DND-41 (cell line): ENCODE data around the gene OGG1.

Source experiments
- ATAC-seq: fragments of 200-7000 bp; cut with Tn5 transposase; 3 replicates; pipeline ENCODE4 v1.9.1; 2021; ENCODE audit warnings: low read depth; ENCODE audit not compliant: insufficient read depth
- DNase-seq: peaks from one replicate; pipeline ENCODE4 v3.0.0-alpha.2; 2020
- H2AFZ ChIP-seq: 2 replicates; pipeline ENCODE4 v1.6.0; 2012; ENCODE audit warnings: low read depth, low read length
- H3K27ac ChIP-seq: 2 replicates; pipeline ENCODE4 v1.5.1; 2012; ENCODE audit warnings: low read length, inconsistent platforms
- H3K27me3 ChIP-seq: fragments of 200-600 bp; sonication (generic); 2 replicates; pipeline ENCODE4 v1.6.0; 2012; ENCODE audit warnings: low read length, mild to moderate bottlenecking, inconsistent platforms; ENCODE audit not compliant: insufficient read depth, poor library complexity
- H3K36me3 ChIP-seq: 2 replicates; pipeline ENCODE4 v1.5.1; 2012; ENCODE audit warnings: low read length, inconsistent platforms; ENCODE audit not compliant: insufficient read depth
- H3K4me1 ChIP-seq: 2 replicates; pipeline ENCODE4 v1.5.1; 2012; ENCODE audit warnings: mild to moderate bottlenecking, low read length; ENCODE audit not compliant: insufficient read depth
- H3K4me2 ChIP-seq: 2 replicates; pipeline ENCODE4 v1.6.0; 2012; ENCODE audit warnings: mild to moderate bottlenecking, moderate library complexity, low read length, inconsistent platforms; ENCODE audit not compliant: insufficient read depth
- H3K4me3 ChIP-seq, 2 experiments: fragments of 200-600 bp in 1 of 2; shearing (Covaris generic) in 1 of 2; 2 replicates each; pipeline ENCODE4 v1.5.1; 2012 to 2016; ENCODE audit warnings: inconsistent platforms in 2 of 2, low read length in 2 of 2, mild to moderate bottlenecking in 2 of 2, low read depth in 1 of 2, moderate library complexity in 1 of 2
- H3K79me2 ChIP-seq: 2 replicates; pipeline ENCODE4 v1.6.0; 2012; ENCODE audit warnings: low read length, inconsistent platforms; ENCODE audit not compliant: insufficient read depth
- H3K9ac ChIP-seq: 2 replicates; pipeline ENCODE4 v1.6.0; 2012; ENCODE audit warnings: low read depth, mild to moderate bottlenecking, inconsistent platforms, low read length, moderate library complexity
- H3K9me3 ChIP-seq: 2 replicates; pipeline ENCODE4 v1.5.1; 2012; ENCODE audit warnings: low read length, moderate library complexity, mild to moderate bottlenecking, inconsistent platforms; ENCODE audit not compliant: insufficient read depth, severe bottlenecking
- H4K20me1 ChIP-seq: 2 replicates; pipeline ENCODE4 v1.6.0; 2012; ENCODE audit warnings: low read length; ENCODE audit not compliant: insufficient read depth
- EZH2 ChIP-seq: IDR thresholded peaks from 3 replicates; pipeline ENCODE4 v1.6.1; 2012; ENCODE audit warnings: borderline replicate concordance, low read depth, mild to moderate bottlenecking, moderate library complexity, low read length, inconsistent platforms; ENCODE audit not compliant: severe bottlenecking
- TF ChIP-seq, protein P1 (sequence below): IDR thresholded peaks from 2 replicates; pipeline ENCODE4 v1.5.1; 2012; ENCODE audit warnings: borderline replicate concordance, low read length, moderate library complexity, mild to moderate bottlenecking; ENCODE audit not compliant: poor library complexity, severe bottlenecking; ENCODE audit errors: extremely low read depth

Gene OGG1

GRCh38 chr3:9779075-9779593 lies 29.4 kb downstream of the OGG1 start:
- peaks cover 31% of the 10 kb centered on the region for H4K20me1 ChIP-seq
- H3K9me3 ChIP-seq, result no peaks in the 10 kb centered on the region
- no peaks in the 10 kb centered on the region for H3K79me2 ChIP-seq
- no peak overlapping the region for H2AFZ ChIP-seq
- H3K36me3 ChIP-seq, result peaks cover 23% of the 10 kb centered on the region
- H3K27me3 ChIP-seq, result peaks cover 8% of the 10 kb centered on the region
- ATAC-seq (no peak), DNase-seq (no peak)
- TF ChIP-seq, protein P1, sequence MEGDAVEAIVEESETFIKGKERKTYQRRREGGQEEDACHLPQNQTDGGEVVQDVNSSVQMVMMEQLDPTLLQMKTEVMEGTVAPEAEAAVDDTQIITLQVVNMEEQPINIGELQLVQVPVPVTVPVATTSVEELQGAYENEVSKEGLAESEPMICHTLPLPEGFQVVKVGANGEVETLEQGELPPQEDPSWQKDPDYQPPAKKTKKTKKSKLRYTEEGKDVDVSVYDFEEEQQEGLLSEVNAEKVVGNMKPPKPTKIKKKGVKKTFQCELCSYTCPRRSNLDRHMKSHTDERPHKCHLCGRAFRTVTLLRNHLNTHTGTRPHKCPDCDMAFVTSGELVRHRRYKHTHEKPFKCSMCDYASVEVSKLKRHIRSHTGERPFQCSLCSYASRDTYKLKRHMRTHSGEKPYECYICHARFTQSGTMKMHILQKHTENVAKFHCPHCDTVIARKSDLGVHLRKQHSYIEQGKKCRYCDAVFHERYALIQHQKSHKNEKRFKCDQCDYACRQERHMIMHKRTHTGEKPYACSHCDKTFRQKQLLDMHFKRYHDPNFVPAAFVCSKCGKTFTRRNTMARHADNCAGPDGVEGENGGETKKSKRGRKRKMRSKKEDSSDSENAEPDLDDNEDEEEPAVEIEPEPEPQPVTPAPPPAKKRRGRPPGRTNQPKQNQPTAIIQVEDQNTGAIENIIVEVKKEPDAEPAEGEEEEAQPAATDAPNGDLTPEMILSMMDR, result no peak
- TF ChIP-seq EZH2, result no peak
- no peak overlapping the region for H3K27ac ChIP-seq
- no peak overlapping the region for H3K4me3 ChIP-seq
- H3K4me1 ChIP-seq, result peaks cover 28% of the 10 kb centered on the region
- no peak overlapping the region for H3K9ac ChIP-seq
- no peak overlapping the region for H3K4me2 ChIP-seq

DNA sequence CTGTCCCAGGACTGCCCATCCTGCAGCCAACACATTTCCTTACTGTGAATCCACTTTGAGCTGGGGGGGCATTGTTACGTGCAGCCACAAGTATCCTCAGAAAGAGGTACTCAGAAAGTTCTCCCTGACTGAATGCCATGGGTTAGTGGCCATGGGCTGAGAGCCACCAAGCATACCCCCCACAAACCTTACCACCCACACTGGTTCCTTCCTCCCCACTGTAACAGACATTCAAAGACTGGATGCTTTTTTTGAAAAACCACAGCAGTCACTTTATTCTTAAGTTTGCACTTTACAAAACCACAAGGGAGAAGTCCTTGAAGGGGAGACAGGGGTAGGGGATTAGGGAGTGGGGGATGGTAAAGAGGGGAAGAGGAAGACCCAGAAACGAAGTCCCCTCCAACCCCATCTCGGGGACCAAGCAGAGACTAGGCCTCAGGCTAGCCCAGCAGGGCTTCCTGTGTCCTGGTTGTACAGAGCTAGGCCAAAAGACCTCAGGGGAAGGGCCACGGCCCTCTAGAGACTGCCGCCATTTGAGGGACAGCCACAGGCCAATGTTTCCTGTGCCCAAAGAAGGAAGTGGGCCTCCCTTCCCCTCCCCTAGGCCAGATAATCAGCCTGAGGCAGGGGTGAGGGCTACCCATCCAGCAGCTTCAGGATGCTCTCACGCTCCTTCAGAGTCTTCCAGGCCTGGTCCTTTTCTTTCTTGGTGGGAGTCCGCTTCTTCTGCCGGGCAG lies 30.1 kb downstream of the OGG1 start:
- H4K20me1 ChIP-seq, result peaks cover 31% of the 10 kb centered on the region
- peak overlapping the region; percentile 62 for H3K27ac ChIP-seq
- H3K4me3 ChIP-seq, result no peak overlapping the region
- H3K79me2 ChIP-seq, result no peaks in the 10 kb centered on the region
- ATAC-seq (peak; percentile 92), DNase-seq (peak; percentile 73)
- H3K4me2 ChIP-seq, result peak overlapping the region; percentile 39; the same call in 1 of the 2 replicates
- H3K9me3 ChIP-seq, result no peaks in the 10 kb centered on the region
- no peak overlapping the region for H2AFZ ChIP-seq
- H3K9ac ChIP-seq, result peak overlapping the region; percentile 4; the same call in 1 of the 2 replicates
- peaks cover 25% of the 10 kb centered on the region for H3K36me3 ChIP-seq
- no peak for TF ChIP-seq EZH2
- TF ChIP-seq, protein P1, result no peak
- peaks cover 8% of the 10 kb centered on the region for H3K27me3 ChIP-seq
- peaks cover 28% of the 10 kb centered on the region for H3K4me1 ChIP-seq

DNA sequence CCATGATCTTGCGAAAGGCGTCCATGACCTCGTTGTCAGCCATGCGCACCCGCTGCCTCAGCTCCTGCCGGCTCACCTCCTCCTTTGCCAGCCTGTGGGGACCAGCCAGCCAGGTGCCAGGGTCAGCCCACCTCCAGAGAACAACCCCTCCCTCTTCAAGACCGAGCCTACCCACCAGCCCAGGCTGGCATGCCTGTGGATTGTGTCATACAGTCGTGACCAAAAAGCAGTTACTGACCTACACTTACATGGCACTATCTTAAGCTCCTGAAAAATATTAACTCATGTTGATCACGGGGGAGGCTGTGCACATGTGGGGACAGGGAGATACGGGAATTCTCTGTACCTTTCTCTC lies 30.7 kb downstream of the OGG1 start:
- Histone ChIP-seq H4K20me1 (peaks cover 31% of the 10 kb centered on the region), H3K27me3 (peaks cover 8% of the 10 kb centered on the region), H3K4me3 (no peak overlapping the region), H3K36me3 (peaks cover 30% of the 10 kb centered on the region), H2AFZ (no peak overlapping the region), H3K4me2 (peak overlapping the region; percentile 39; the same call in 1 of the 2 replicates), H3K9ac (peak overlapping the region; percentile 4; the same call in 1 of the 2 replicates), H3K4me1 (peaks cover 28% of the 10 kb centered on the region), H3K9me3 (no peaks in the 10 kb centered on the region), H3K27ac (peak overlapping the region; percentile 62; the same call in 1 of the 2 replicates), H3K79me2 (no peaks in the 10 kb centered on the region)
- DNase-seq (no peak), ATAC-seq (peak; percentile 2; the same call in 1 of the 3 replicates)
- TF ChIP-seq, protein P1, result no peak
- TF ChIP-seq EZH2, result no peak
